ENCODE results near the gene LNX2.

Gene LNX2

GRCh38 chr13:27504128-27504867 is 116.0 kb downstream of the LNX2 start:
- no peak for DNase-seq (ENCODE audit: low read depth)

GRCh38 chr13:27500806-27501534 is 119.4 kb downstream of the LNX2 start:
- DNase-seq (ENCODE audit: low read depth) = no peak

- no peak for DNase-seq (ENCODE audit: low read depth)
These were observed 122.6 kb downstream of the LNX2 start for GRCh38 chr13:27497563-27498230.

- no peak for DNase-seq (ENCODE audit: low read depth)
These were observed 123.6 kb downstream of the LNX2 start for GRCh38 chr13:27496536-27497273.

- no peak for DNase-seq (ENCODE audit: low read depth)
These were observed 124.3 kb downstream of the LNX2 start for GRCh38 chr13:27496006-27496405.

All from non-pigmented ciliary epithelial cell (primary cell).